Ishikawa (cell line): ENCODE results near the gene TMEM35A.

Experiments used
- CEBPB ChIP-seq: IDR thresholded peaks from 2 replicates; pipeline ENCODE4 v1.6.1; 2012
- CREB1 ChIP-seq: IDR thresholded peaks from 2 replicates; pipeline ENCODE4 v1.6.1; 2012; ENCODE audit warnings: low read depth
- EGR1 ChIP-seq: IDR thresholded peaks from 2 replicates; pipeline ENCODE4 v1.6.1; 2012
- EP300 ChIP-seq: IDR thresholded peaks from 2 replicates; pipeline ENCODE4 v1.6.1; 2012; ENCODE audit warnings: borderline replicate concordance
- FOXM1 ChIP-seq: IDR thresholded peaks from 2 replicates; pipeline ENCODE4 v1.6.1; 2012; ENCODE audit warnings: low read depth, borderline replicate concordance
- MAX ChIP-seq: IDR thresholded peaks from 2 replicates; pipeline ENCODE4 v1.6.1; 2012
- NFIC ChIP-seq: IDR thresholded peaks from 2 replicates; pipeline ENCODE4 v1.6.1; 2012
- RAD21 ChIP-seq: IDR thresholded peaks from 2 replicates; pipeline ENCODE4 v1.6.1; 2012; ENCODE audit warnings: low read depth
- REST ChIP-seq: IDR thresholded peaks from 2 replicates; pipeline ENCODE4 v1.6.1; 2012; ENCODE audit warnings: low read depth, mild to moderate bottlenecking
- TAF1 ChIP-seq: IDR thresholded peaks from 2 replicates; pipeline ENCODE4 v1.6.1; 2012; ENCODE audit warnings: low read depth, mild to moderate bottlenecking
- TCF12 ChIP-seq: IDR thresholded peaks from 2 replicates; pipeline ENCODE4 v1.6.1; 2012; ENCODE audit warnings: low read depth
- TEAD4 ChIP-seq: IDR thresholded peaks from 2 replicates; pipeline ENCODE4 v1.6.1; 2012
- USF1 ChIP-seq: IDR thresholded peaks from 2 replicates; pipeline ENCODE4 v1.6.1; 2012
- YY1 ChIP-seq: IDR thresholded peaks from 2 replicates; pipeline ENCODE4 v1.6.1; 2012; ENCODE audit warnings: low read depth
- ZBTB7A ChIP-seq: IDR thresholded peaks from 2 replicates; pipeline ENCODE4 v1.6.1; 2012; ENCODE audit warnings: low read depth

TMEM35A gene

GRCh38 chrX:101051549-101052302, 27.0 kb upstream of the TMEM35A start, which contains the start of gene TRMT2B:
TSS of gene TRMT2B (minus strand) at chrX:101052111. CDS start at chrX:101042289, 9,822 bp downstream.
- TF ChIP-seq REST (no peak), CREB1 (no peak), TAF1 (peak; percentile 28; the same call in 1 of the 2 replicates), RAD21 (no peak), TEAD4 (no peak), EP300 (no peak), NFIC (no peak), USF1 (peak; percentile 29; the same call in 1 of the 2 replicates), FOXM1 (no peak), MAX (peak; percentile 74), TCF12 (no peak), EGR1 (no peak), ZBTB7A (no peak)

GRCh38 chrX:101057093-101057714, 21.5 kb upstream of the TMEM35A start:
- TF ChIP-seq EP300 (no peak), ZBTB7A (no peak), RAD21 (no peak), EGR1 (no peak), CREB1 (no peak), MAX (no peak), REST (no peak), YY1 (no peak), USF1 (no peak), FOXM1 (no peak), NFIC (no peak), CEBPB (no peak), TAF1 (no peak), TCF12 (no peak), TEAD4 (no peak)

- TF ChIP-seq YY1: no peak
- no peak for TF ChIP-seq REST
- no peak for TF ChIP-seq RAD21
- no peak for TF ChIP-seq EP300
- no peak for TF ChIP-seq CREB1
- no peak for TF ChIP-seq MAX
- no peak for TF ChIP-seq TAF1
- no peak for TF ChIP-seq CEBPB
- TF ChIP-seq TEAD4: no peak
- no peak for TF ChIP-seq TCF12
- no peak for TF ChIP-seq EGR1
Observed at GRCh38 chrX:101062176-101062575, 16.5 kb upstream of the TMEM35A start.
